Skin epidermis (tissue), 12 donors: Measurements from ENCODE around the gene C3orf20.

Experiments used
- H3K27ac ChIP-seq, 21 experiments: fragments of 200-600 bp; sonication (generic) in 11 of 21; one replicate each; pipeline ENCODE4 v1.5.0; 2020; ENCODE audit warnings: mild to moderate bottlenecking in 3 of 21, inconsistent platforms in 2 of 21, moderate library complexity in 2 of 21
- H3K4me3 ChIP-seq, 7 experiments: fragments of 200-600 bp; sonication (generic) in 2 of 7; one replicate each; pipeline ENCODE4 v1.5.0; 2020; ENCODE audit warnings: inconsistent platforms in 2 of 7, mild to moderate bottlenecking in 2 of 7, moderate library complexity in 1 of 7

C3orf20 gene

GRCh38 chr3:14647976-14648955 is 26.7 kb upstream of the C3orf20 start:
- Histone ChIP-seq H3K27ac (no peak overlapping the region), H3K4me3 (no peak overlapping the region)

- Histone ChIP-seq H3K27ac (no peak overlapping the region), H3K4me3 (no peak overlapping the region)
Measured at GRCh38 chr3:14649466-14649865, 25.5 kb upstream of the C3orf20 start.

- H3K4me3 ChIP-seq = no peak overlapping the region
- no peak overlapping the region for H3K27ac ChIP-seq
Measured at GRCh38 chr3:14650193-14650592, 24.7 kb upstream of the C3orf20 start.

GRCh38 chr3:14651440-14652251 is 23.3 kb upstream of the C3orf20 start, which contains the start of gene CCDC174:
CCDC174 (plus strand) TSS chr3:14651762; CDS start chr3:14651837, 75 bp downstream.
- Histone ChIP-seq H3K4me3 (peak within 1 kb of the TSS; percentile 58 to 85 (median 73)), H3K27ac (peak within 1 kb of the TSS; percentile 38 to 96 (median 90))

GRCh38 chr3:14652360-14652907 is 22.5 kb upstream of the C3orf20 start:
- Histone ChIP-seq H3K4me3 (peak overlapping the region; percentile 58 to 85 (median 73)), H3K27ac (peak overlapping the region in 19 of 21 experiments; percentile 79 to 96 (median 90))

- Histone ChIP-seq H3K4me3 (no peak overlapping the region), H3K27ac (no peak overlapping the region)
Measured at GRCh38 chr3:14657579-14657978, 17.4 kb upstream of the C3orf20 start.

- Histone ChIP-seq H3K4me3 (no peak overlapping the region), H3K27ac (no peak overlapping the region)
Measured at GRCh38 chr3:14658978-14659377, 16.0 kb upstream of the C3orf20 start.

- Histone ChIP-seq H3K4me3 (no peak overlapping the region), H3K27ac (no peak overlapping the region)
Measured at GRCh38 chr3:14660942-14661341, 14.0 kb upstream of the C3orf20 start.

GRCh38 chr3:14663396-14664135 is 11.4 kb upstream of the C3orf20 start:
- H3K27ac ChIP-seq = no peak overlapping the region

GRCh38 chr3:14664170-14664569 is 10.8 kb upstream of the C3orf20 start:
- H3K4me3 ChIP-seq = no peak overlapping the region
- no peak overlapping the region for H3K27ac ChIP-seq

More at GRCh38 chr3:14663396-14664135, 11.4 kb upstream of the C3orf20 start:
- no peak overlapping the region for H3K4me3 ChIP-seq

GRCh38 chr3:14672588-14672987 is 2.4 kb upstream of the C3orf20 start:
- Histone ChIP-seq H3K27ac (no peak overlapping the region), H3K4me3 (no peak overlapping the region)

- Histone ChIP-seq H3K27ac (no peak overlapping the region), H3K4me3 (no peak overlapping the region)
Measured at GRCh38 chr3:14676881-14677280, 1.9 kb downstream of the C3orf20 start.

- Histone ChIP-seq H3K27ac (no peak overlapping the region), H3K4me3 (no peak overlapping the region)
Measured at GRCh38 chr3:14678015-14678503, 3.1 kb downstream of the C3orf20 start.

GRCh38 chr3:14680115-14680514 is 5.2 kb downstream of the C3orf20 start:
- Histone ChIP-seq H3K4me3 (no peak overlapping the region), H3K27ac (no peak overlapping the region)

- Histone ChIP-seq H3K27ac (no peak overlapping the region), H3K4me3 (no peak overlapping the region)
Measured at GRCh38 chr3:14680716-14681115, 5.8 kb downstream of the C3orf20 start.

- H3K4me3 ChIP-seq = no peak overlapping the region
- no peak overlapping the region for H3K27ac ChIP-seq
Measured at GRCh38 chr3:14684447-14684846, 9.5 kb downstream of the C3orf20 start.

GRCh38 chr3:14685179-14685578 is 10.2 kb downstream of the C3orf20 start:
- H3K27ac ChIP-seq = no peak overlapping the region
- no peak overlapping the region for H3K4me3 ChIP-seq

- no peak overlapping the region for H3K27ac ChIP-seq
Measured at GRCh38 chr3:14687360-14687759, 12.4 kb downstream of the C3orf20 start.

GRCh38 chr3:14688525-14688924 is 13.6 kb downstream of the C3orf20 start:
- Histone ChIP-seq H3K4me3 (no peak overlapping the region), H3K27ac (no peak overlapping the region)

More at GRCh38 chr3:14687360-14687759, 12.4 kb downstream of the C3orf20 start:
- H3K4me3 ChIP-seq = no peak overlapping the region
